Esophagus squamous epithelium (tissue), 4 donors: ENCODE results near the gene PRSS57.

ENCODE experiments used
- CTCF ChIP-seq, 6 experiments: fragments of 450-650 bp in 4 of 6; fragments of 200-600 bp in 2 of 6; sonication (generic) in 2 of 6; IDR thresholded peaks; one replicate each; pipeline ENCODE4 v1.5.1; 2016 to 2019; ENCODE audit warnings: antibody characterized with exemption in 6 of 6, mild to moderate bottlenecking in 4 of 6, moderate library complexity in 4 of 6
- POLR2A ChIP-seq, 4 donors: fragments of 450-650 bp; IDR thresholded peaks; one replicate each; pipeline ENCODE4 v1.6.1; 2017; ENCODE audit warnings: antibody characterized with exemption in 4 of 4, mild to moderate bottlenecking in 4 of 4, moderate library complexity in 3 of 4

GRCh38 chr19:710767-711166, 15.5 kb upstream of the PRSS57 start:
- TF ChIP-seq CTCF (IDR thresholded peaks at IDR 0.05), result no peak
- TF ChIP-seq POLR2A (IDR thresholded peaks at IDR 0.05), result no peak
